Effector CD8-positive, alpha-beta T cell (primary cell): Measurements from ENCODE around the gene DDIT4L.
"Not testable (repeated sequence)": the region's sequence is repeated elsewhere in the genome, so short reads cannot be mapped to it uniquely, and the experiment has no call there.

Experiments
- DNase-seq: peaks from one replicate; lab custom pipeline; 2025; lab: John Stamatoyannopoulos, UW
- total RNA-seq, 4 experiments: gene quantifications; one replicate each; lab custom pipeline; 2026; lab: John Stamatoyannopoulos, UW

DDIT4L gene
- 0 to 0.36 (median 0.06) reads per million in 4 experiments for total RNA-seq

GRCh38 chr4:100189820-100190642 is at the start of gene DDIT4L:
Gene DDIT4L, minus strand, starts transcription at chr4:100190468. Its CDS starts 485 bp downstream, at chr4:100189983.
- no peak for DNase-seq

GRCh38 chr4:100240008-100240407 is 49.7 kb upstream of the DDIT4L start:
- no peak for DNase-seq

GRCh38 chr4:100224721-100225120 is 34.5 kb upstream of the DDIT4L start:
- DNase-seq: no peak

- no peak for DNase-seq
These were observed 33.9 kb upstream of the DDIT4L start for GRCh38 chr4:100224160-100224559.

- no peak for DNase-seq
These were observed 18.7 kb upstream of the DDIT4L start for GRCh38 chr4:100208964-100209363.

- no peak for DNase-seq
These were observed 18.2 kb upstream of the DDIT4L start for GRCh38 chr4:100208459-100208858.

- no peak for DNase-seq
These were observed 16.6 kb upstream of the DDIT4L start for GRCh38 chr4:100206850-100207249.

- no peak for DNase-seq
These were observed 7.8 kb upstream of the DDIT4L start for GRCh38 chr4:100198061-100198460.

GRCh38 chr4:100196388-100197071 is 6.3 kb upstream of the DDIT4L start:
- not testable (repeated sequence) for DNase-seq

- no peak for DNase-seq
These were observed 654 bp upstream of the DDIT4L start for GRCh38 chr4:100190643-100191600.

GRCh38 chr4:100188829-100189228 is 1.4 kb downstream of the DDIT4L start:
- DNase-seq: no peak

- DNase-seq: no peak
These were observed 2.5 kb downstream of the DDIT4L start for GRCh38 chr4:100187781-100188180.

GRCh38 chr4:100184787-100185186 is 5.5 kb downstream of the DDIT4L start:
- no peak for DNase-seq

- DNase-seq: no peak
These were observed 12.4 kb downstream of the DDIT4L start for GRCh38 chr4:100177855-100178254.

GRCh38 chr4:100177126-100177525 is 13.1 kb downstream of the DDIT4L start:
- DNase-seq: no peak

GRCh38 chr4:100175858-100176257 is 14.4 kb downstream of the DDIT4L start:
- DNase-seq: no peak

- no peak for DNase-seq
These were observed 15.3 kb downstream of the DDIT4L start for GRCh38 chr4:100174985-100175383.

GRCh38 chr4:100170986-100171385 is 19.3 kb downstream of the DDIT4L start:
- DNase-seq: no peak

- no peak for DNase-seq
These were observed 20.5 kb downstream of the DDIT4L start for GRCh38 chr4:100169491-100170485.

- DNase-seq: no peak
These were observed 21.7 kb downstream of the DDIT4L start for GRCh38 chr4:100168521-100168920.
